ENCODE results near the gene COMT. TPM values are rescaled to one million over a fixed set of nuclear protein-coding genes. Genes with fewer than 3 reads are reported as not detected.

Gene COMT
- total RNA-seq, 1 experiment from 2014 or later = 142 TPM

DNA sequence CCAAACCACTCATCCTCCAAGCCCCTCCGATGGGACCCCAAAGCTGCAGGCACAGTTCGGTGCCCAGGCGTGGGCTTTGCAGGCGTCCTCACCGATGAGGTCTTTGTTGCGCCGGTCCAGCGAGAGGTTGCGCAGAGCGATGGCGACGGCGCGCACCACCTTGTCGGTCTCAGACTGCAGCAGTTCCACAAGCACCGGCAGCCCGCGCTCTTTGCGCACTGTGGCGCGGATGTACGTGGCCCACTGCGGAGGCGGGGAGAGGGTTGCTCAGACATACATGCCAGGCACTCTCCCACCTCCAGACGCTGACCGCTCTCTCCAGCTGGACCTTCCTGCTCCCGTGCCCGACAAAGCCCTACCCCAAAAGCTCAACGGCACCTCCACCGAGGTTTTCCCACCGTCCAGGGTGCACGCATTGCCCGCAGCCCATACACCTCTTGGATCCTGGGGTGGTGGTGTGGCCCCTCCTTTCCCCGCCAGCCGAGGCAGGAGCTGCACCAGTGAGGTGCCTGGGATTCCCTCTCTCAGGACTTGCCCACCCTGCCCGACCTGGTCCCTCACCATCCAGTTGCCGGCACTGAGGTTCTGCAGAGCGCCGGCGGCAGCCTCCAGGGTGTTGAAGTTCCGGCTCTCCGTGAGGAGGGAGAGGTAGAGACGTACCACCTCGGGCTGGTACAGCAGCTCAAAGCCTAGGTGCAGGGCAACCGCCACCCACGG is 32.1 kb downstream of the COMT start:
- in situ Hi-C loops (cut with HindIII; ENCODE audit: low sequenced_read_pairs) = loop anchor here (25.0 kb wide), 1 partner anchor 211 kb away; the partner anchor contains the start of gene TBX1
- DNase-seq (ENCODE audit: low spot score) = no peak

DNA sequence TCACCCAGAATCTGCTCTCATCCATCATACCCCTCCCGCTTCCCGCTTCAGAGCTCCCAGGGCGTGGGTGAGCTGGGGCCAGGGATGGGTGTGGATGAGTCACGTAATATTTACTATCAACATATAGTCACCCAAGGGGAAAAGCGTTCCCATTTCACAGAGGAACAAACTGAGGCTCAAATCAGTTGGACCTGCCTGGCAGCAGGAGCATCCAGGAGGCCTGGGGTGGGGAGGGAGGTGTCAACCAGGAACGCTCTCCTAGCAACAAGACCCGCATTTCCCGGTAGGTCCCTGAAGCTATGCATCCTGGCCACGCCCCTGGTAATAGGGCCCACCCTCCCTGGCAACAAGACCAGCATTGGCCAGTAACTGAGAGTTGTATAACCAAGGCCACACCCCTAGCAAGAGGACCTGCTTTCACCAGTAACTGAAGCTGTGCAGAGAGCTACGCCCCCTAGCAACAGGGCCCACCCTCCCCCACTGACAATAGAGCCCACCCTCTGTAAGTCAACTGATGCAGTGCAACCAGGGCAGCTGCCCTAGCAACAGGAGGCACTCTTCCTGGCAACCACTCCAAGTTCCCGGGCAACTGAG is 32.8 kb downstream of the COMT start:
- peak; percentile 88 for DNase-seq (ENCODE audit: low spot score)
- in situ Hi-C loops (cut with HindIII; ENCODE audit: low sequenced_read_pairs) = loop anchor here (25.0 kb wide), 1 partner anchor 212 kb away; the partner anchor contains the start of gene TBX1

DNA sequence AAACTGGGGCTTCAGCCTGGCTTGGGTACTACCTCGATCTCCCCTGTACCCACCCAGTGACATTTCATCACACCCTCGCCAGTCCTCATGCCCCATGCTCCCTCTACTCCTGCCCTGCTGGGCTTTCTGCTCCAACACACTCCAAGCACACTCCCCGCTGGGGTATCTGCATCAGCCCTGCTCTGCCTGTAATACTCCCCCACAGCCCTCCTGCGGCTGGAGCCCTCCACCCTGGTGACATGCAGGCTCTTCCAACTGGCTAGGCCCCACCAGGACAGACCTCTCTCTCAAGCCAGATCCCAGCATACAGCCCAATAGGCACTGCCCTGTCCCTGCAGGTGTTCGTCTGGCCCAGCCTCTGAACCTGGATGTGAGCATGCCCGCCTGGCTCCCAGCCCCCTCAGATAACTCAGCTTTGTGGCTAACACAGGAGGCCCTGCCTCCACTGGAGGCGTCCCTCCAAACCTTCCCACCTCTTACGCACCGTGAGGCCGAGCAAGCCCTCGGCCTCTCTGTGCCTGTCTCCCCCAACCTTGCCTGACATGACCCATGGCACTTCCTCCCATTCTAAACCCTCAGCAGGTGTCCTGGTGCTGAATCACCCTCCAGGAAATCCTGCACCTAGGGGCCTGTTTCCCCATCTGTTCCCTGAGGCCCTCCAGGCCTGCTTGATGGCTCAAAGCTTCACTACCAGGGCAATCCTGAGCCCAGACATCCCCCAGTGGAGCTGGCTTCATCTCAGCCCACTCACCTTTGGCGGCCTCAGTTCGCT is 33.5 kb downstream of the COMT start:
- DNase-seq (ENCODE audit: low spot score) = peak; percentile 69
- in situ Hi-C loops (cut with HindIII; ENCODE audit: low sequenced_read_pairs) = loop anchor here (25.0 kb wide), 1 partner anchor 213 kb away; the partner anchor contains the start of gene TBX1

DNA sequence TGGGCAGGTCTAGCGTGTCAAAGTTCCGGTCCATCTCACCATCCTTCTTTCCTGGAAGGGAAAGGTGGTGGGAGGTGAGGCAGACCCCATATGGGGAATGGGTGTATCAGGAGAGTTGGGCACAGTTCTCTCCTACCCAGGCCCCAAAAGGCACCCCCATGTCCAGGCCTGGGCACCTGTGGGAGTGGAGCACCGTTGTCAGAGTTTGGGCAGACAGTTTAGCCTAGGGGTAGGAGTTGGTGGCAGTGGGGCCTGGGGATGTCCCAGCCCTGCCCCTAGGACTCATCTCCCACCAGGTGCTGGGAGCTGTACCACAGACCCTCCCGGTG is 34.1 kb downstream of the COMT start:
- DNase-seq (ENCODE audit: low spot score) = no peak
- in situ Hi-C loops (cut with HindIII; ENCODE audit: low sequenced_read_pairs) = no loop called here

DNA sequence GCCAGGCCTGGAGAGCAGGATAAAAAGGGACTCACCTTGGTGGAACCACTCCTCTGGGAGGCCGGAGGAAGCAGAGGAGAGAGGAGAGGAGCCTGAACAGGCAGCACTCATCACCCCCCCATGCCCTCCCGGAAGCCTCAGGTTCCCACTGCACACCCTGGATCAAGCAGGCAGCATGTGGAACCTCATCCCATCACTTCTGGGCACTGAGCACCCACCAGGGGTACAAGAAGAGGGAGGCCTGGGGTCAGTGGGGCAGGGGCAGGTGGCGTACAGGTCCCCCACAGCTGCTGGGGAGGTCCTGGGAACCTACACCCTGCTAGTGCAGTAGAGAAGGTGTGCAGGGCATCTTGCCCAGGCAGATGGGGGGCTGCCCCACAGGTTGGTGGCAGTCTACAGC is 35.1 kb downstream of the COMT start:
- in situ Hi-C loops (cut with HindIII; ENCODE audit: low sequenced_read_pairs) = no loop called here

DNA sequence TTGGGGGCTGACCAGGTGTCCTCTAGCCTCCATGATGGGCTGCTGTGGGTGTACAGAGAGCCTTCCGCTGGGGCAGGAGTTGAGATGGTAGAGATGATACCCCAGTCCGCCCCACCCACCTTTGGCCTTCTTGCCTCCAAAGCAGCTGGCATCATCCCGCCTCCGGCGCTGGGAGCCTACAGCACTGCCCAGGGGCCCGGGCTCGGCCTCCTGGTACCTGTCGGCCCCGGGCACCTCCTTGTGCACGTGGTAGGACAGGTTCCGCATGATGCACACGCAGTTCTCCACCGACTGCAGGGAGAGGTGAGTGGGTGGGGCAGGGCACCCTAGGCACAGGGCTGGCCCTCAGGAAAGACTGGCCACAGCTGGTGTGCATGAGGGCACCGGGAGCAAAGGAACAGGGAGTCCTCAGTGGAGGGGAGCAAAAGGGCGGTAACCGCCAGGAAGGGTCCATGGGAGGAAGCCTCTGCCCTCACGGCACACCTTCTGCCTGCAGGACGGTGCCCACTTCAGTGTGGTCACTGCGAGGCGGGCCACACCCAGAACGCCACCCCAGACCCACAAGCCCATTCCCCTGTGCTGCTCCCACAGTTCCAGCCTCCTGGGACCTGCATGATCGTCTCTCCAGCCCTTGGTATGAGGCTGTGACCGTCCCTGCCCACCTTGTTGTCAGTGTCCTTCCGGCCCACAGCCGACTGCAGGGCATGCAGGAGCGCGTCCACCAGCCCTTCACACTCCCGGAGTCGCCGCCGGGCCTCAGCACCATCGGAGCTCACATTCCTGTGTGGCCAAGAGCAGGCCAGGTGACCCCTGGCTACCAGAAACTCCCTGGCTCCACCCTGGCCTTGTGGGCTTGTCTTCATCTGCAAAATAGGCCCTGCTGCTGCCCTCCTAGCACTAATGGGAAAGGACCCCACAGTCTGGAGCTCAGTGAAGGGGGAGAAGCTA is 36.0 kb downstream of the COMT start:
- DNase-seq (ENCODE audit: low spot score) = no peak
- in situ Hi-C loops (cut with HindIII; ENCODE audit: low sequenced_read_pairs) = no loop called here

More for the DNA sequence above, 35.1 kb downstream of the COMT start:
- DNase-seq (ENCODE audit: low spot score) = no peak

DNA sequence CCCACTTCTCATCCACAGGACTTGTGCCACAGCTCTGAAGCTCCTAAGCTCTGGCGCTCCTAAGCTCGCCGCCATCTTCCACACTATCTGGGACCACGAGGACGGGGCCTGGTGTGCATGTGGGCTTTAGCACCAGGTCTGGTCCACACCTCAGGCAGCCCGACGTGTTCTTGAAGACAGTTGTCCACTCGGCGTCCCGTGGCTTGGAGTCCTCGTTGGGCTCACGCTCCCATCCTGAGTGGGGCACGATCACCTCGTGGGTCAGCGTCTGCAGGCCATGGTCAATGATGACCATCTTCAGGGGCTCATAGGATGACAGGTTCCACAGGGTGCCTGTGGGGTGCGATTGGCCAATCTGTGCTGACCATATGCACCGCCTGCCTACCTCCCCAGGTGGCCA is 37.2 kb downstream of the COMT start:
- in situ Hi-C loops (cut with HindIII; ENCODE audit: low sequenced_read_pairs) = no loop called here
- no peak for DNase-seq (ENCODE audit: low spot score)

DNA sequence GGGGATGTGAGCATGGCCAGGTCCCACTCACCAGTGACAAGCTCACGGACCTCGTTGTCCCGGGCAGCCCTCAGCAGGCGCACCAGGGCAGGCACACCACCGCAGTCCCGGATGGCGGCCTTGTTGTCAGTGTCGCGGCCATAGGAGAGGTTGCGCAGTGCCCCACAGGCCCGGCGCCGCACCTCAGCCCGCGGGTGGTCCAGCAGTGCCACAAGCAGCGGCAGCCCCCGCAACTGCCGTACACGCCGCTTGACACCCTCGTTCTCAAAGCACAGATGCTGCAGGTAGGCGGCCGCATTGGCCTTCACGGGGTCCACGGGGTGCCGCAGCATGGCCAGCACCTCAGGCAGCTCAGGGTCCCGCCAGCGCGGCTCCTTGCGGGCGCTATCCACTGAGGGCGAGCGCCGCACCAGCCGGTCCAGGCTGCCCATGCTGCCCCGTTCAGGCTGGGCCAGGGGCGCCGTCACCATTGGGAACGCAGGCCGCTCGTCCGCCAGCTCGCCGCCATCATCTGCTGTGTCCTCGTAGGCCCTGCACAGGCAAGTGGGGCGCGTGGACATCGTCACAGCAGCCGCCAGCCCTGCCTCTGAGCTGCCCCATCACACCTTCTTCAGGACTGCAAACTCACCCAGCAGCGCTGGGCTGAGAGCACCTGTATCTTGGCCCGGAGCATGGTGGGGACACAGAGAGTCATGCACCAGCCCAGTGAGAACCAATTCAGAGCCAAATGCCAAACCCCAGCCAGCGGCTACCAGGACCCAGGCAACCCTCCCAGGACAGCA is 38.3 kb downstream of the COMT start:
- DNase-seq (ENCODE audit: low spot score) = no peak
- in situ Hi-C loops (cut with HindIII; ENCODE audit: low sequenced_read_pairs) = no loop called here

DNA sequence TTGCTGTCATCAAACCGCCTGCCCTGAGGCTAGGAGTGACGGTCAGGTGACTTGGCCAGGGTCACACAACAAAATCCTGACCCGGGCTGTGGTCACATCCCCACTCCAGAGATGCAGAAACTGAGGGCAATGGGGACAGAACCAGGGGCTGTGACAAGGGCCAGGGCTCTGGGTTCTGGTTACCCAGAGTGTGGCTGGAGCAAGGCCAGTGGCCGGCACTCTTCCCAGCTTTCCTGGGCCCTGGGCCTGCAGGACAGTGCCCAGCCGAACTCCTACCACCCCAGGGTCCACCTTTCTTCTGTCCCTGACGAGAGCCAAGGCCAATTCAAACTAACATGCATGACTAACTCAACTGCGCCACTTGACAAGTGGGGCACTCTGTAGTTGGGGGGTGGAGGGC is 39.2 kb downstream of the COMT start:
- in situ Hi-C loops (cut with HindIII; ENCODE audit: low sequenced_read_pairs) = no loop called here
- DNase-seq (ENCODE audit: low spot score) = no peak

DNA sequence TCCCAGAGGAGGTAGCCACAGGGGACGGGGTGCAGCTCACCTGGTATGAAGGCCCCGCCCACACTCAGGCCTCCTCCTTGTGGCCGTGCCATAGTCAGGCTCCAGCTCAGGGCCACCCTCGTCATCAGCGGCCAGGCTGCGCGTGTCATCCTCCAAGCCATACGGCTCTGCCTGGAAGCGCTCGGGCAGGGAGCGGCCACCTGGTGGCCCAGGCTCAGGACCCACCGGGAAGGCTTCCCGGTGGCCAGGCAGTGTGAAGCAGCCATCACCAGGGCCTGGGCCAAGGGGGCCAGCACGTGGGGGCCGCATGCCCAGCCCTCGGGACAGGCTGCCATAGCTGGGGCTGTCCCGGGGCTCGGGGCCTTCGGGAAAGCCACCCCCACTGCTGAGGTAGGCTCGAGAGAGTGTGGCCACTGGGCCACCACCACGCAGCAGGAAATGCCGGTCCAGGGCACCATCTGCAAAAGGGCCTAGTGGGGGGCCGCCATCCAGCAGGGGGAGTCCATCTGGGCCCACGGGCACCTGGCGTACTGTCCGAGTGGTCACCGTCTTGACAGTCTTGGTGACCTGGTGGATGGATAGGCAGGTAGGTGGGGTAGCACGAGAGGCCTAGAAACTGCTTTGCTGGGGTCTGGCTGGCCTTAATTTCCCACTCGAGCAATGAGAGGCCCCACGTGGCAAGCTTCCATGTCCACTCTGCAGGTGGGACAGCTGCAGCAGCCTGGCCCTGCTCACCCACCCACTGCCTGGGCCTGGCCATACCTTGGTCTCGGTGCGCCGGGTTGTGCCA is 39.8 kb downstream of the COMT start:
- in situ Hi-C loops (cut with HindIII; ENCODE audit: low sequenced_read_pairs) = no loop called here
- no peak for DNase-seq (ENCODE audit: low spot score)

DNA sequence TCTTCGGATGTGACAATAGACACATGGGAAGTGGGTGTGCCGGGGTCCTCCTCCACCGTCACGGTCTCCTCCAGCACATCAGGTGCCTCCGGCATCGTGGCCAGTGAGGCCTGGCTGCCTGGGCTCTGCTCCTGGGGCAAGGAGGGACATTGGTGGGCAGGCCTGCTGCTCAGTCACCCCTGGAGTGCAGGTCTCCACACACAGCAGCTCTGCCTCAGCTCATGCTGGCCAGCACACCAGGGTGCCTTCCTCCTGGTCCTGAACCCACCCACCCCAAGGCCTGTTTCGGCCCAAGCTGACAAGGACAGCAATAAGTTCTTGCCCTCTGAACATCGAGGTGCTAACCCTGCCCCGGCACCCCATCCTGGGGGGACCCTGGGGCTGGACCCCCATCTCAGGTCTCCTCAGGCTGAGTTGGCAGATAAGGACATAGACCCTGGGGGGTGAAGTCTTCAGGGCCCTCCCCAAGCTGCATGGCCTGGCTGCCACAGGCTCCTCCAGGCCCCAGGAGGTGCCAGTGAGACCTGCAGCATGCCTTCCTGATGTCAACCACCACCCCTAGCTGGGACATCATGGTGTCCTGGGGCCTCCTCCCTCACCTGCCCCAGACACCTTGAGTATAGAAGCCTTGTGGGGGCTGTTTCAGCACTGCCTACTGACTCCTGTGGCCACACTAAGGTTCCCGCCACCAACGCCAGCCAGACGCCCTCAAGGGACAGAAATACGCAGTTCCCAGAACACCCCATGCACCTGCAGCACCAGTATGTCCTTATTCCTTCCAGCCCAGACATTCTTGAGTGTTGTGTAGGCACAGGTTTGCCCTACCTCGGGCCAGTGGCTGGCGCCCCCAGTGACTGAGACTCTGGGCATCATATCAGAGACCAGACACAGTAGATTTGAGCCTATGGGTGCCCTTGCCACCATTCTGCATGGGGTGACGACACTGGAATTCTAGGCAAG is 40.7 kb downstream of the COMT start:
- in situ Hi-C loops (cut with HindIII; ENCODE audit: low sequenced_read_pairs) = no loop called here
- DNase-seq (ENCODE audit: low spot score) = no peak

DNA sequence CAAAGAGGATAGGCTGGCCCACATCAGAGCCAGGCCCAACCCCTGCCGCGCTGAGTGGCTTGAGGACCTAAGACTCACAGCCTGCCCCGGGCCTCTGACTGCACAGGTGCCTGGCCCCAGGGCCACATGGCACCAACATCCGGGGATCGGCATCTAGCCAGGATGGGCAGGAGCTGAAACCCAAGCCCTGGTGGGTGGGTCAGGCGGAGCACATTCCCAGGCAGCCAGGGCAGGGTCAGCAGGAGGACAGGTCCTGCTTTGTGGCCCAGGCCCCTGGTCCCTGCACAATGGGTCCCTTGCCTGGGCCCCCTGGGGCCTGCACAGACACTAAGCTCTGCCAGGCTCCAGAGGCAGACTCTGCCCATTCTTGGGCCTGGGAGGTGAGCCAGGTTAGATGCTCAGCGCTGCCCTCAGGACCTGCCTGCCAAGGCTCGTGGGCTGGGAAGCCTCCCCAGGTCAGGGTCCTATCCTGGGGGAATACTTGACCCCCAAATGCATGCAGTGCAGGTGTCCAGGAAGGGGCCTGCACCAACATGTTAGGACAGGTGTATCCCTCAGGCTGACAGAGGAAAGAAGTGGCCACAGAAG is 41.5 kb downstream of the COMT start:
- in situ Hi-C loops (cut with HindIII; ENCODE audit: low sequenced_read_pairs) = no loop called here
- no peak for DNase-seq (ENCODE audit: low spot score)

DNA sequence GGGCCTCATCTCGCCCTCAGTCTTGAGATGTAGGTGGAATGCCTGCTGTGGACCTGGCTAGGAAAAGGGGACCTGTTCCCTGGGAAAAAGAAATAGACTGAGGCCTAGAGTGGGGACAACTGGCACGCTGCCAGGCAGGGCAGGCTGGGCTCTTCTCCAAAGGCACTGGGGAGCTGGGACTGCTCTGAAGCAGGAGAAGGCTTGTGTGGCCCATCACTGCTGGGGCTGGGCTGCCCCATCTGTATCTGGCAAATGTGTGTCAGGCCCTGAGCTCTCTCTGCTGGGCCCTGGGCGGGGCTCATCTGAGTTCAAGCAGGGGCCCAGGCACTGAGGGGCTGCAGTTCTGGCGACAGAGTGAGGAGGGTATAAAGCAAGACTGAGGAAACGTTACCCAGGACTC is 42.2 kb downstream of the COMT start:
- DNase-seq (ENCODE audit: low spot score) = no peak
- in situ Hi-C loops (cut with HindIII; ENCODE audit: low sequenced_read_pairs) = no loop called here

DNA sequence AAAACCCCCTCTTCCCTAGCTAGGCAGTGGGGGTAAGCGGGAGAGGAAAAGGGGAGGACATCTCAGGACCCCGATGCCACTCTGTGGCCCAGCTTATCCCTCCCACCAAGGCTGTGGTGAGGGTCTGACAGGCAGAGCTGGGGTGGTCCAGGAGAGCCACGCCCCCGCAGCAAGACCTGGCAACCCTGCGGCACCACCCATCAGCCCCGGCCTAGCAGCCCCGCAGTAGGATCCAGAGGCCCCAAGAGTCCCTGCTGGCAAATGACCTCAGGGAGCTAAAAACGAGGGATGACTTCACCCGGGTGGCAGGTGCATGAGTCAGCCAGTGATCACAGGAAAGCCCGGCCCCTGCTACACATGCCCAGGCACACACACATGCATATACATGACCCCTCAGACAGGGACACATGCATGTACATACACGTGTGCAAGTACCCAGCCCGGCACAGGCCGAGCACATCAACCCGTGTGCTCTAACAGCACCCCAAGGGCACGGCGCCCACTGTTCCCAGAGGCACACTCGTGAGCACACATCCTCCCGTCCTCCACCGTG is 42.7 kb downstream of the COMT start:
- in situ Hi-C loops (cut with HindIII; ENCODE audit: low sequenced_read_pairs) = no loop called here
- no peak for DNase-seq (ENCODE audit: low spot score)

DNA sequence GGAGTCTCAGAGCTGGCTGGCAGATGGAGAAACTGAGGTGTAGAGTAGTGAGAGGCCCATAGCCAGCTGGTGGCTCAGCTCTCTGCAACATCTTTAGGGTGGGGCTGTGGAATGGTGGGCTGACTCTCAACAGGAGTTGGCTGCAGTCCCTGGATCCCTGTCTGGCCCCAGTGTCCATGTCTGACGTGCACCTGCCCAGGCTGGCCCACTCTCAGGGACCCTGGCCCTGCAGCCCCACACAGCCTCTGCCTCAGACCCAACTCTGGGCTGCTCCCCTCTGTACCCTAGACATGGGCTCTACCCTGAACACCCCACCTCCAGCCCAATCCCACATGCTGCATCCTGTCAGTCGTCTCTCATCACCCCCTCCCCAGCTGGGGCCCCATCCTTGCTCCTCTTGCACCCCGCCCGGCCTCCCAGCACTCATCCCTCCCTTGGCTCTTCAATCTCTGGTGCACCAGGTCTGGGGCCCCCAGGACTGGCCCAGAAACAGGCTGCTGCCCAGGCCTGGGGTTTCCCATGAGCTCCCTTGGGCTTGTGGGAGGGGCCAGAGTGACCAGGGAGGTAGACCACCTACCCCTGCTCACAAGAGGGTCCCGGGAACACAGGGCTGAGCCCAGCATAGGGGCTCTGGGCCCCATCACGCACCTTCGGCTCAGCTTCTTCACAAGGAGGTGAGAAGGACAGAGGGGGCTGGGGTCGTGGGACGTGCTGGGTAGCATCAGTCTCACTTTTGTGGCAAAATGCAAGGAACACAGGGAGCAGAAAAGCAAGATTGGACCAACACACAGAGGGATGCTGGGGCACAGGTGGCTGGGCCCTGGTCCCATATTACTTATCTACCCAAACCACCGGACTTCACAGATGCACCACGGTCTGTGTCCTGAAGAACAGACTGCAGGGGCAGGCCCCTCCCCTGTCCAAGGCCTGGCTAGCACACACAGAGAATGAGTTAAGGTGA is 43.6 kb downstream of the COMT start:
- in situ Hi-C loops (cut with HindIII; ENCODE audit: low sequenced_read_pairs) = no loop called here
- no peak for DNase-seq (ENCODE audit: low spot score)
